ENCODE results near the gene C19orf33. TPM values are rescaled to one million over a fixed set of nuclear protein-coding genes. Genes with fewer than 3 reads are reported as not detected.

Gene C19orf33
- total RNA-seq, 4 donors from 2014 or later: 4.7 to 48.7 (median 7.9) TPM; not detected in 1

GRCh38 chr19:38307597-38307996, 3.5 kb downstream of the C19orf33 start:
- no peak for ATAC-seq
- H3K9me3 ChIP-seq: no peaks in the 10 kb centered on the region
- no peaks in the 10 kb centered on the region for H3K4me1 ChIP-seq
- 90 to 100% methylated on average over 1 to 2 of the region's 8 CpGs for WGBS, 2 donors (ENCODE audit: low coverage in 1 of 2)
- TF ChIP-seq POLR2AphosphoS5 (IDR thresholded peaks at IDR 0.05): no peak
- TF ChIP-seq EP300 (IDR thresholded peaks at IDR 0.05): no peak
- TF ChIP-seq POLR2A (IDR thresholded peaks at IDR 0.05): no peak
- TF ChIP-seq CTCF (IDR thresholded peaks at IDR 0.05): no peak
- no peaks in the 10 kb centered on the region for H3K27me3 ChIP-seq
- no peak overlapping the region for H3K4me3 ChIP-seq
- H3K27ac ChIP-seq: no peak overlapping the region
- H3K36me3 ChIP-seq: peaks cover 0 to 54% of the 10 kb centered on the region in 2 donors

- H3K9me3 ChIP-seq: no peaks in the 10 kb centered on the region
- peaks cover 0 to 54% of the 10 kb centered on the region in 2 donors for H3K36me3 ChIP-seq
- no peaks in the 10 kb centered on the region for H3K4me1 ChIP-seq
- TF ChIP-seq POLR2AphosphoS5 (IDR thresholded peaks at IDR 0.05) (no peak), CTCF (IDR thresholded peaks at IDR 0.05) (no peak), EP300 (IDR thresholded peaks at IDR 0.05) (no peak), POLR2A (IDR thresholded peaks at IDR 0.05) (no peak)
- ATAC-seq: no peak
- no peak overlapping the region for H3K27ac ChIP-seq
- WGBS, 2 donors (ENCODE audit: low coverage in 1 of 2): 90 to 94% methylated on average over 4 to 10 of the region's 12 CpGs
- no peaks in the 10 kb centered on the region for H3K27me3 ChIP-seq
- H3K4me3 ChIP-seq: no peak overlapping the region
Observed at GRCh38 chr19:38308006-38308766, 4.1 kb downstream of the C19orf33 start.

- WGBS, 2 donors (ENCODE audit: low coverage in 1 of 2): 80% methylated on average over 3 of the region's 24 CpGs; no CpG with 5 or more reads in 1 of the 2 donors
- no peak overlapping the region for H3K4me3 ChIP-seq
- H3K36me3 ChIP-seq: peaks cover 0 to 54% of the 10 kb centered on the region in 2 donors
- TF ChIP-seq POLR2A (IDR thresholded peaks at IDR 0.05) (no peak), EP300 (IDR thresholded peaks at IDR 0.05) (no peak), CTCF (IDR thresholded peaks at IDR 0.05) (no peak), POLR2AphosphoS5 (IDR thresholded peaks at IDR 0.05) (no peak)
- no peaks in the 10 kb centered on the region for H3K27me3 ChIP-seq
- H3K4me1 ChIP-seq: no peaks in the 10 kb centered on the region
- H3K9me3 ChIP-seq: no peaks in the 10 kb centered on the region
- no peak for ATAC-seq
- no peak overlapping the region for H3K27ac ChIP-seq
Observed at GRCh38 chr19:38308926-38309614, 5.0 kb downstream of the C19orf33 start.

- WGBS, 2 donors (ENCODE audit: low coverage in 1 of 2): 67 to 100% methylated on average over 1 of the region's 3 CpGs
- Histone ChIP-seq H3K36me3 (peaks cover 0 to 49% of the 10 kb centered on the region in 2 donors), H3K9me3 (no peaks in the 10 kb centered on the region), H3K27me3 (no peaks in the 10 kb centered on the region), H3K27ac (no peak overlapping the region), H3K4me1 (peaks cover 0 to 1% (median 0%) of the 10 kb centered on the region in 3 donors), H3K4me3 (no peak overlapping the region)
- no peak for ATAC-seq
- TF ChIP-seq CTCF (IDR thresholded peaks at IDR 0.05) (no peak), POLR2A (IDR thresholded peaks at IDR 0.05) (no peak), EP300 (IDR thresholded peaks at IDR 0.05) (no peak), POLR2AphosphoS5 (IDR thresholded peaks at IDR 0.05) (no peak)
Observed at GRCh38 chr19:38309615-38310278, 5.7 kb downstream of the C19orf33 start.
